Epidermal melanocyte (primary cell): ENCODE data around the gene OTUB2.

ENCODE experiments used
- DNase-seq: peaks from one replicate; pipeline ENCODE4 v3.0.0; 2011; ENCODE audit warnings: low spot score; ENCODE audit not compliant: insufficient read length

The OTUB2 gene

DNA sequence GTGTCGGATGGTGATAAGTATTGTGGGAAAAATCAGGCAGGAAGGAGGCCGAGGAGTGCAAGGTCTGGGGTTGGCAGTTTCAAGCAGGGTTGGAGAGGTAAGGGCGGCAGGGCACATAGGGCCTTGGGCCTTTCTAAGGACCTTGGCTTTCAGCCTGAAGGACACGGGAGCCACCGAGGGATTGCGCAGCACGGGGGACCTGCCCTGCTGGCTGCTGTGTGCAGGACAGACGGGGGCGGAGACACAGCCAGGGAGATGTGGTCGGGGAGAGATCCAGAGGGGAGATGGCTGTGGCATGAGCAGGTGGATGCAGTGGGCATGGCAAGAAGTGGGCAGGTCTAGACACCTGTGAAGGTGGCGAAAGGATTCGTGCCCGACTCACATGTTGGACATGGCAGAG is 14.7 kb downstream of the OTUB2 start:
- DNase-seq = no peak

DNA sequence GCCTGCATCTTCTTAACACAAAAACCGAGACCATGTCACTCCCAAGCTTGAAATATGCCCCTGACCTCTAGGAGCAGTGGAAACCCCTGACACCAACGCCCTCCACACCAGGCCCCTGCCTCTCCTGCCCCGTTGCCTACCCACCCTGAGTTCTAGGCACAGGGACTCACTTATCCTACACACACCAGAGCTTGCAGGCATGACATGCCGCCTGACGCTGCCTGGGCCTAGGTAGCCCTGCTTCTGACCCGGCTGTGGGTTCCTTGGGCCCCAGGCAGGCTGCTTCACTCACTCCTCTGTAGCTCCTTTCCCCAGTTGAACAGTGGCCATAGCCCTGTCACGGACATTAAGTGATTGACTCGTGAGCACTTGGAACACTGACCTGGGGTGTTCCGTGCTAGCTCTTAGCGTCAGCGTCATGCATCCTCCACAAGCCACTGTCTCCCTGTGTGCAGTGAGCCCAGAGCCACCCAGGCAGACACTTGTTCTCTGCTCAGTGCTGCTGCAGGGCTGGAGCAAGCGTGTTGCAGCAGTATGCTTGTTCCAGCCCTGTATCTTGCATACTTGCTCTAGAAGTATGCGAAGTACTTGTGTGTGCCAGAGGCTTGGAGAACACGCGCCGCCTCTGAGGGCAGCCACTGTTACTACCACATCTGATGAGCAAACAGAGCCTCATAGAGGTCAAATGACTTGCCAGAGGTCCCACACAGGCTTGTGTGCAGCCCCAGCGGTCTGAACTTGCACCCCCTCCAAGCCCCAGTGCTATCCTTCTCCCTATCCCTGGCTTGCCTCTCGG is 15.6 kb downstream of the OTUB2 start:
- no peak for DNase-seq

DNA sequence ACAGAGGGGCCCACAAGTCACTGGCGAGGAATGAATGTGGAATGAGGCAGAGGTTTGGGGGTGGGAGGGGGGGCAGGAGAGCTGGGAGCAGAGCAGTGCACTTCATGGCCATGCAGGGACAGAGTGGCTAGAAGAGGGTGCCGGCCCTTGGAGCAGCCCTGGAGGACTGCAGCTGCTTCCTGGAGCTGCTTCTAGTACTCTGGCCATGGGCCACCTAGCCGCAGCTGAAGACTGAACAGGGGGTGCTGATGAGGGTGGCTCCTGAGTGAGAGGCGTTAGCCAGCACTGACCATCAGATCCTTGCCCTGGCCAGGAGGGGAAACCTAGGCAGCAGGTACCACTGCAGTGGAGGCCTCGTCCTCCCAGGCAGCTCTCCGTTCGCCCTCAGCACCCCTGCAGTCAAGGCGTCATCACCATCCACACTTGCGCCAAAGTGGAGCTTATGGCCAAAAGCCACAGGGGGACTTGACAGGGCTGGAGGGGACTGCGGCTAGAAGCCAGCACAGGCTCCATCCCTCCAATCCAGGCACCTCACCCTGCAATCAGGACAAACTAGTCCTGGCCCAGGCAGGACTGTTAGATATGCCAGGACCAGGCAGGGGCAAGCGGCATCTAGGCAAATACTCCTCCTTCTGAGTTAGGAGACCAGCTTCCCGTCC is 16.4 kb downstream of the OTUB2 start:
- no peak for DNase-seq

DNA sequence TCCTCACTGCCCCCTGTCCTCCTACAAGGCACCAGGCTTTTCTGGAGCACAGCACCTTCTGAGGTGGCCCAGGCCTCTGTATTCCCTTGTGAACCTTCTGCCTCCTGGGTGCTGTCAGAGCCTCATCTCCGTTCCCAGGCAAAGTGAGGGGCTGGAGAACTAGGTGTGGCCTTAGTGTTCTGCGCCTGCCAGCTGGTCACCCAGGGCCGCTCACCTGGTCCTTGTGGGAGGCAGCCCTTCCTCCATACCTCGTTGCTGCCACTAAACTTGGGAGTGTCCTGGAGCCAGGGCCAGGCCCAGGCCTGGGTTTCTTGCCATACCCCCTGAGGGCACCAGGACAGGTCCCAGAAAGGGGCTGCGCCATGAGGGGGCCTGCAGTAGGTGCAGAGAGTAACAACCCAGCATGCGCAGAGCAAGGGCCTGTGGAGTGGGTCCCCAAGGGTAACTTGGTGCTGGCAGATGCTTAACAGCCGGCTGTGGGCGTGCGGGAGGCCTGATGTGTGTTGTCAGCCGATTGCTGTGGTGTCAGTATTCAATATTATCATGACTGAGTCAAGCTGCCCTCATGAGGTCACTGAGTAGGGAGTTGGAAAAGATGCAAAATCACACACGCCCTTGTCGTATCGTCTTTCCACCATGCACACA is 17.1 kb downstream of the OTUB2 start:
- DNase-seq = no peak

DNA sequence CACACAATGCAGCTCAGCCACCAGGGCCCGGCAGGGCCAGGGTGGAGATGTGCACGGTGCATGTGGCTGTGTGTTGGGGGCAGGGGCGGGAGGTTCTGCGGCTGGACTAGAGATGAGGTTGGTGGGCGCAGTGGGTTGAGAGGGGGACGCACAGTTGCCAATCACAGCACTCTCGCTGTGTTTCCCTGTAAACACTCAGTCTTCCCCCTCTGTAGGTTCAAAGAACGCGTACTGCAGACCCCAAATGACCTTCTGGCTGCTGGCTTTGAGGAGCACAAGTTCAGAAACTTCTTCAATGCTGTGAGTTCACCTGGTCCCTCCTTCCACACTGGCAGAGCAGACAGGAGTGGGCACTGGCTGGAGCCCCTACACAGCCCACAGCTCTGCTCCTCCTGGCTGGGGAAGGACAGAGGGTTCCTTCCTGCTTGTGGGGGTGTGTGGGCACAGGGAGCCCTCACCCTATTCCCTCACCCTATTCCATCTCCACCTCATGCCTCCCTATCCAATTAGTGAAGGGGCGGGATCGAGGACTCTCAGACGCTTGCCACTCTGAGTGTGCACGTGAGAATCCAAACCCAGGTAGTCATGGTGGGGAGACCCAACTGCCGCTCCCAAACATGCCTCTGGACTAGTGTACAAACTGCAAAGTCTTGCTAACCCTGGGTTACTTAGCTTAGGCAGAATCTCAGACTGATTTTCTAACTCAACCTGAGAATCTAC is 17.8 kb downstream of the OTUB2 start:
- no peak for DNase-seq

DNA sequence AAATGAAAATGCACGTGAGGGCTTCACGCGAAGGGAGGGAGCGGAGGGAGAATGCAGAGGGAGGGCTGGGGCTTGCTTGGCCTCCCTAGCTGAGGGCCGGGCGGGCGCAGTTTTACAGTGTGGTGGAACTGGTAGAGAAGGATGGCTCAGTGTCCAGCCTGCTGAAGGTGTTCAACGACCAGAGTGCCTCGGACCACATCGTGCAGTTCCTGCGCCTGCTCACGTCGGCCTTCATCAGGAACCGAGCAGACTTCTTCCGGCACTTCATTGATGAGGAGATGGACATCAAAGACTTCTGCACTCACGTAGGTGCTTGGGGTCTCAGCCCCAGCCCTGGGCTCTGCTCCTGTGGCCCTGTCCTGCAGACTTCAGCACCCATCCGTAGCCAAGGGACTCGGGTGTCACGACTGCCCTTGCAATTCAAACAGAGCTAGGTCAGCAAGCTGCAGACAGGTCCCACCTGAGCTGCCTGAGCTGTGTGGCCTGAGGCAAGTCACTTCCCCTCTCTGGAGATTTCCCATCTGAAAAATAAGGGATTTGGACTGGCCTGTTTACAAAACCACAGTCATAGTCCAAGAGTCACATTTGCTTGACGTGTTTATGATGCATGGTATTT is 18.4 kb downstream of the OTUB2 start:
- DNase-seq = no peak

DNA sequence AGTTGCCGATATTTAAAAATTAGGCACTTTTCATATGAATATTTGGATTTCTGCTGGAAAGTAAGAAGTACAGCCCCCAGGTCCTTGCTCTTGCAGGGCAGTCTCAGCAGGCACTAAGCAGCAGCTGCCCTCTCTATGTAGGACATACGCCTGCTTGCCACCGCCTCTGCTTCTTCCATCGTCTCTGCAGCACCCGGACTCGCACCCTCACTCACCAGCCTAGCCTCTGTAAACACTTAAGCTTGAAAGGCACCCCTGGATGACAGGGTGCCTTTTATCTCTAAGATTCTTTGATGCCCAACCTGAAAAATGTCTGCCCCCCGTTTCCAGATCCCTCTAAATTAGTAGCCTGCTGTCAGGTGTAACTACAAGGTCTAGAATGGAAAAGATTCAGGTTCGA is 19.0 kb downstream of the OTUB2 start:
- DNase-seq = no peak

DNA sequence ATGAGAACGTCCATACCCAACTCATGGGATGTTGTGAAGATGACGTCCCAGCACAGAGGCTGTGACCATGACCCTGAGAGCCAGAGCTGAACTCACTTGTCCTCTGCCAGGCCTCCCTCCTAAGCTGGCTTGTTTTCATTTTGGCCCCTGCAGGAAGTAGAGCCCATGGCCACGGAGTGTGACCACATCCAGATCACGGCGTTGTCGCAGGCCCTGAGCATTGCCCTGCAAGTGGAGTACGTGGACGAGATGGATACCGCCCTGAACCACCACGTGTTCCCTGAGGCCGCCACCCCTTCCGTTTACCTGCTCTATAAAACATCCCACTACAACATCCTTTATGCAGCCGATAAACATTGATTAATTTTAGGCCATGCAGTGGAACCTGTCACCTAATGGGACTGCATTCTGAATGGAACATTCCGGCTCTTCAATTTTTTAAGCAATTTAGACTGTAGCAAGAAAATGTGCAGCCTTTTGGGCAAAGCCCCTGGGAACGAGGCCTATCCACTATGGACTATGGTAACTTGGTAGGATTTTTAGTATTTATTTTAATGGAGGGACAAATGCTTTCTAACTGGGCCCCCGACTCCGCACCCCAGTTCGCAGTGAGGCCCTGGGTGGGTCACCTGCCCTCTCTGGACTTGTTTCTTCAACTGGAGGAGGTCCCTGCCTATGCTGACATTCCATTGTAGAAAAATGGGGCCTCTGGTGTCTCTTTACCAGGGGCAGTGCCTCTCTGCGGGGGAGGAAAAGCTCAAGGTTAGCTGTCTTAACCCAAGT is 19.6 kb downstream of the OTUB2 start:
- no peak for DNase-seq

DNA sequence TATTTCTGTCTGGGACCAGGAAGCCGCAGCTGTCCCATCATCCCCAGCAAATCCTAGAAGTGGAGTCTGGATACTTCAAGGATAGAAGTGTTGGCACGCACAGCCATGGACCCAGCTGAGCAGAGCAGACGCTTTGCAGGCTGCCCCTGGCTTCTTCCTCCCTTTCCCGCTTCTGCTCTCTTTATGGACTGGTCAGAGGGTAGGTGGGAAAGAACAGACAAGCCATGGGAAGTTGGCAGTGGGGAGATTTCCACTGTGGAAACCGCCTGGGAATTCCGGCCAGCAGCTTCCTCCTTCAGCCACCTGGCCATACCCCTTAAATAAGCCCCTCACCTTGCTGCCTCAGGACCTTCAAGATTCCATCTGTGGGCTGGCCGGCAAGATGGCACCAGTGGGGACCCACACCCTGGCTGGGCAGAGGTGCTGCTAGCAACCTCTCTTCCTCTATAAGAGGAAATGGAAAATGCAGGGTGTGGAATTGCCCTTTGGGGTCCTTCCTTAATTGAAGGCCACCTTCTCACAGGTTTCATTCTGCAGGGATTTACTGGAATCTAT is 20.6 kb downstream of the OTUB2 start:
- DNase-seq = no peak

DNA sequence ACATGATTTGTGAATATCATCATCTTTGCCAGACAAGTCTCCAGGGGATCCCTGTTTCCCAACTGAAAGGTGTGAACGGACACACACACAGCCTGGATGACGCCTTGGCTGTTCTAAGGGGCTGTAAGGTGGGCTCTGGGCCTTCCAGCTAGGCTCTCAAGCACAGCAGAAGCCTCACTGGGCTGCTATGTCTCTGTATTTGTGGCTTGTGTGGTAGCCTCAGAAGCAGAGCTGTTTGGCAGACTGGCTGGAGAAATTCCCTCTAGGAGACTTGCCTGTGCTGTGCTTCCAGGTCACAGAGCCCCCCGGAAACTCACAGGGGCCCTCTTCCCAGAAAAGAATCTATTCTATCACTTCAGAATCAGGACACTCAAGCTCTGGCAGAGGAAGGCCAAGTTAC is 21.4 kb downstream of the OTUB2 start:
- DNase-seq = no peak

DNA sequence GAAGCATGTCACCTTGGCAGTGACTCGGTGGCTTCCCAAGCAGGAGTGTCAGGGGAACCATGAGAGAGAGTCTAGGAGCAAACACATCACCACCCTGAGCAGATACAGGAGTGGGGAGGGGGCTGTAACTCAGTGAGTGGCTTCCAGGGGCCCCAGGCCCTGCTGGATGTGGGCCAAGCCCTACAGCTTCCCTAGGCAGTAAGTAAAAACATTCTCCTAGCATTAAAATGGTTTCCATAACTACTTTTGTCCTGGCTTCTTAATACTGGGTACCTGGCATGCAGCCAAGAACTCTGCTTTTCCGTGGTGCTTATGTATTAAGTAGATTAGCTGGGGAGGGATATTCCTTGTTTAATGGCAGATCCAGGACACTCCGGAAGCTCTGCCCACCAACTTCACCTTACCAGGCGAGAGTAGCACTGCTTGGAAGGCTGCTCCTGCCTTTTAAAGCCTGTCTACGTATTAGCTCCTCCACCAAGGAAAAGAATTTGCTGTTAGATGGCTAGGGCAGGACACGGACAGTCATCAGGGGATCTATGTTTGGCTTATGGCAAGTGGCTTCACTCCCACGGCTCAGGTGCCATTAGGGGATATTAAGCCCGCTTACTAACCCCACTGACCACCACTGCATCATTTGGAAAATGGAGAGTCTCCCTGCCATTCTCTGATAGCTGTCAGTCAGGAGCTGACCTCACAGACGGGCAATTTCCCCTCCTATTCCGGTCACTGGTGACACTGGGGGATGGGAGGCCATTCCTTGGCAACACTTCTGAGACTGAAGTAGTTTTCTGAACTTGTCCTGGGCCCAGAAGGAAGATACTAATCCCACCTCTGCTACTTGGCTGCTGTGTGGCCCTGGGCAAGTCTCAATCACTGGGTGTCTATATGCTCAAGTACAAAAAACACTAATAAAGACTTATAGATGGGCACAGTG is 22.8 kb downstream of the OTUB2 start:
- DNase-seq = no peak

DNA sequence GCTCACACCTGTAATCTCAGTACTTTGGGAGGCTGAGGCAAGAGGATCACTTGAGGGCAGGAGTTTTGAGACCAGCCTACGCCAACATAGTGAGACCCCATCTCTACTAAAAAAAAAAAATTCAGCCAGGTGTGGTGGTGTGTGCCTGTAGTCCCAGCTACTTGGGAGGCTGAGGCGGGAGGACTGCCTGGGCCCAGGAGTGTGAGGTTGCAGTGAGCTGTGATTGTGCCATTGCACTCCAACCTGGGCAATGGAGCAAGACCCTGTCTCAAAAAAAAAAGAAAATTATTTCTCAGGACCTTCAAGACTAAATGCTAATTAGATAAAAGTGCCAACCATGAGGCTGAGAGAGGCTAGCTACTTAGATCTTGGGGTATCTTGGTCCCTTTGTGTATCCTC is 23.5 kb downstream of the OTUB2 start:
- no peak for DNase-seq

DNA sequence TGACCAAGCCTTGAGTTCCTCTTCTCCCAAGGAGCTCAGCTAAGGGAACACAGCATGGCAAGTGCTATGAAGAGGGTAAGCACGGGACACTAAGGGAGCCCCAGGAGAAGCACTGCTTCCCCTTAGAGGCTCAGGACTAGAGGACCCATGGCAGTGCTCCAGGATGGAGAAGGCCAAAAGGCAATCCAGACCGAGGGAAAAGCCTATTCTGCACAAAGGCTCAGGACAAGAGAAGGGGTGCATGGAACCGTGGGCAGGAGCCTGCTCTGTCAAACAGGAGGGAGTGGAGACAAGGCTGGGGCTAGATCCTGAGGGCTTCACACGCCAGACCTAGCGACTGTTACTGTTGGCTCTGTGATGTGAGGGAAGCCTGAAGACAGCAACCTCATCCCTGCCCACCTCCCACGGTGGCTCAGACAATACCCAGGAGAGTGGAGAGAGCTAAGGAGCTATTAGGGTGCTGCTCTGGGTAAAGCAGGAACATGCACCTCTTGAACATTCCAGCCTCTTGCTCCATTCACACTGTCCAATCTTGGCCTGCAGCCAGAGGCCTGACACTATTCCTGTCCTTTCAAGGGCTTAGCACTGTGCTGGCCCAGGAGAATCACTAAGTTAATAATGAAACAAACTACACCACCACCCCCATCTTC is 24.2 kb downstream of the OTUB2 start:
- no peak for DNase-seq

DNA sequence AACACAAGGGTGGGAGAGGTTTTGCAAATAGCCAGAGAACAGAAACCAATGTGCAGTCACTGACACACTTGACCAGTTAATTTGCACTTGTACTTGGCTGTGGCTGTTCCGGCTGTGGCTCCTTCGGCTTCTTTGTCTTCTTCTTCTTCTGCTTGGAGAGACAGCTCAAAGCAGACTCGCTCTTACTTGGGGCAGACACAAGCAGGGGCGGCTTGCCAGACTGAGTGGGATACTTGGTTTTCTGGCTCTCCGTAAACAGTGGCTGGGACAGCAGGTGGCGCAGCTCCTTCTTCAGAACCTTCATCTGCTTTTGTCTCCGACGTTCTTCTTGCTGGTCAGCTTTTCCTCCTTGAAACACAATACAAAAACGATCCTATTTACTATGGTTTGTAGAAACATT is 25.0 kb downstream of the OTUB2 start:
- no peak for DNase-seq

DNA sequence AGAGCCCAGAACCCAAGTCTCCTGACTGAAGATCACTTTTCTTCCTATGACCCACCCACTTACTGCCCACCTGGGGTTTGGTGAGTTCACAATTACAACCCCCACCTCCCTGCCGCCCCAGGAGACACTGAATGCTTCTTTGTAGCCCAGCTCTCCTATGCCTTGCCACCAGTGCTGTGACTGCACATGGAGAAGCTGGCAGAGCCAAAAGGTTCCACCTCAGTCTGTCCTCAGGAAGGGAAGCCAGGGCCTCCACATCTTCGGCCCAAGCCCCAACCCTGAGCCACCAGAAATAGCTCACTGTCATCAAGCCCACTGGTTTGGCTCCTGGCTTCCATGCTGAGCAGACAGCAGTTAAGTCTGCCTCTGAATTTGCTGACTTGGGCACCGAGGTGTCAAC is 25.6 kb downstream of the OTUB2 start:
- no peak for DNase-seq

DNA sequence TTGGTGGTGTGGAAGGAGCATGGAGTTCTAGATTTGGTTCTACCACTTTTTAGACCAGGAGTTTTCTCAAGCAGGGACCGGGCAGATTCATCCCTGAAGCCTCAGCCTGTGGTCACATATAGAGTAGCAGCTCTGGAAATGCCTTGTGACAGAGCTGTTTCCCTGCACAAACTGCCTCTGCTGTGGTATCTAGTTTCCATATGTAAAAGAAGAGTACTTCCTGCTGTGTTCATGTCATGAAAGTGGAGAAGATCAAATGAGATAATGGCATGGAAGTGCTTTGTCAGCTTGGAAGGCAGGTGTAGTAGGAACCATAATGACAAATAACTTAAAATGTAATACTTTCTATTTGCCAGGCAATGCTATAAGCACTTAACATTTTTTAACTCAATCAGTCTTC is 26.1 kb downstream of the OTUB2 start:
- DNase-seq = no peak

DNA sequence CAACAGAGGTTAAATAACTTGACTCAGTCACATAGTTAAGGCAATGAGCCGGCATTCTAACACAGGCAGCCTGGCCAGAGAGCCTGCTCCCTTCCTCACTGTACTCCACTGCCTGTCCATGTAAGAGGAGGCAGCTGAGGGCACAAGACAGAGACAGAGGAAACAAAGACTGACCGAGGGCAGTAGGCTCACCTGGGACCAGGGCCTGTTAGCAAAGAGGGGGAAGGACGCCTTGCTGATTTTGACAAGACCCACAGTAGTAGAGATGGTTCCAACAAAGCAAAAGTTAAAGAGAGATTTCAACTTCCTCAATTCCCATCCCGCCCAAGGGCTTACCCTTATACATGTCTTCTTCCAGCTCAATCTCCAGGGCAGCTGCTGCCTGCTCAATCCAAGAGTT is 26.5 kb downstream of the OTUB2 start:
- DNase-seq = no peak

DNA sequence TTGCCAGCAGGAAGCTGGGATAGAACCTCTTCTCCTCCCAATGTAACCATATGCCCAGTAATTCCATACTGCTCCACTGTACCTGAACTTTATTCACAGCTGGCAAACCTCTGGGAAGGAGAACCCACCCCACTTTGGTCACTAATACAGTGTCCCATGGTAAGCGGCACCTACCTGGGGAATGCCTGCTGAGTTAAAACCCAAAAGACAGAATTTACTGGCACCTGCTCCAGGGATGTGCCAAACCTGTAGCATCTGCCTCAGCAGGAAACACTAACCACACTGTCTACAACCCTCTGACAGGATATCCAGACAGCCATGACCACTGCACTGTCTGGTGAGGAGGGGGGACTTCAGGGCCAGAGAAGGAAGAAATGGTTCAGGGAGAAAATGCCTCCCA is 28.3 kb downstream of the OTUB2 start:
- no peak for DNase-seq

DNA sequence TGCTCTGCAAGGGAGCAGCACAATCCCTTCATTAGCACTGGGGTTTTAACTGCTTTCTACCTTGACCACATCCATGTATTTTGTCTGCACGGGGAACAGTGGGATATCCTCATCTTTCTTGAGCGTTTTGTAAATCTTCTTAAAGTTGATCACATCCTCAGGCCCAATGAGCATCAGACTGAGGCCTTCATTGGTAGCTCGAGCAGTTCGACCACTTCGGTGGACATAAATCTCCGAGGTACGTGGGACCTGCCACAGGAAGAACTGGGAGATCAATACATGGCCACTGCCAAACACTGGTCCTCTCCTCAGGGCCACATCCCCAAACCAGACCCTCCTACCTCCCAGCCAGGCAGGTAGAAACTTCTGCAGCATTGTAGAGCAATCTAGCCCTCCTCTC is 28.8 kb downstream of the OTUB2 start:
- no peak for DNase-seq
